Measurements from ENCODE around the gene METTL23.
A peak's percentile ranks its signal among the peaks of the same experiment; 100 is the strongest.
"Not testable (repeated sequence)": the region's sequence is repeated elsewhere in the genome, so short reads cannot be mapped to it uniquely, and the experiment has no call there.

Gene METTL23

GRCh38 chr17:76714336-76714735 is 12.3 kb upstream of the METTL23 start:
- DNase-seq (ENCODE audit: low spot score): no peak

GRCh38 chr17:76714822-76715495 is 11.7 kb upstream of the METTL23 start:
- DNase-seq (ENCODE audit: low spot score): no peak

GRCh38 chr17:76715496-76715830 is 11.2 kb upstream of the METTL23 start:
- no peak for DNase-seq (ENCODE audit: low spot score)

GRCh38 chr17:76716146-76716838 is 10.3 kb upstream of the METTL23 start:
- peak; percentile 84 for DNase-seq (ENCODE audit: low spot score)

GRCh38 chr17:76716839-76717215 is 9.8 kb upstream of the METTL23 start:
- DNase-seq (ENCODE audit: low spot score): no peak

GRCh38 chr17:76718516-76718915 is 8.1 kb upstream of the METTL23 start:
- DNase-seq (ENCODE audit: low spot score): no peak

GRCh38 chr17:76720211-76720610 is 6.4 kb upstream of the METTL23 start:
- no peak for DNase-seq (ENCODE audit: low spot score)

GRCh38 chr17:76720941-76721340 is 5.7 kb upstream of the METTL23 start:
- no peak for DNase-seq (ENCODE audit: low spot score)

- DNase-seq (ENCODE audit: low spot score): no peak
These were observed 5.2 kb upstream of the METTL23 start for GRCh38 chr17:76721463-76721862.

GRCh38 chr17:76722279-76722678 is 4.4 kb upstream of the METTL23 start:
- no peak for DNase-seq (ENCODE audit: low spot score)

GRCh38 chr17:76722977-76723376 is 3.7 kb upstream of the METTL23 start:
- not testable (repeated sequence) for DNase-seq (ENCODE audit: low spot score)

- no peak for DNase-seq (ENCODE audit: low spot score)
These were observed 2.8 kb upstream of the METTL23 start for GRCh38 chr17:76723812-76724211.

- peak; percentile 85 for DNase-seq (ENCODE audit: low spot score)
These were observed 934 bp upstream of the METTL23 start for GRCh38 chr17:76725580-76726230.

- peak; percentile 97 for DNase-seq (ENCODE audit: low spot score)
These were observed 336 bp upstream of the METTL23 start, which contains the start of gene JMJD6 for GRCh38 chr17:76726231-76726775. Gene JMJD6 (minus strand): TSS chr17:76726606. CDS start chr17:76726475, 131 bp downstream.

GRCh38 chr17:76727745-76728456 is 1.3 kb downstream of the METTL23 start:
- no peak for DNase-seq (ENCODE audit: low spot score)

- DNase-seq (ENCODE audit: low spot score): not testable (repeated sequence)
These were observed 5.4 kb downstream of the METTL23 start for GRCh38 chr17:76731800-76732733.

- DNase-seq (ENCODE audit: low spot score): no peak
These were observed 6.3 kb downstream of the METTL23 start for GRCh38 chr17:76732734-76733617.

- DNase-seq (ENCODE audit: low spot score): no peak
These were observed 6.9 kb downstream of the METTL23 start for GRCh38 chr17:76733618-76733957.

- no peak for DNase-seq (ENCODE audit: low spot score)
These were observed 7.6 kb downstream of the METTL23 start for GRCh38 chr17:76734080-76734840.

GRCh38 chr17:76735006-76735405 is 8.4 kb downstream of the METTL23 start:
- no peak for DNase-seq (ENCODE audit: low spot score)

All from D341Med (cell line).